GM20431 (cell line): Measurements from ENCODE around the gene ITGAX.

ENCODE experiments used
- in situ Hi-C: fragments of 300-500 bp; cut with MseI, MboI; formaldehyde crosslinking; loops from one replicate; pipeline ENCODE4 v1.15.0; 2020; ENCODE audit warnings: low sequenced_read_pairs; ENCODE audit not compliant: unreplicated experiment

ITGAX gene

GRCh38 chr16:31429796-31430195 lies 74.8 kb downstream of the ITGAX start:
- in situ Hi-C loops: loop anchor here (25.0 kb wide), 1 partner anchor 442 kb away; the partner anchor contains the start of gene HSD3B7

- in situ Hi-C loops: loop anchor here (25.0 kb wide), 1 partner anchor 443 kb away; the partner anchor contains the start of gene HSD3B7
These were observed 75.5 kb downstream of the ITGAX start for GRCh38 chr16:31430380-31431052.
